ENCODE data around the gene MMP3. TPM values are rescaled to one million over a fixed set of nuclear protein-coding genes. Genes with fewer than 3 reads are reported as not detected.

The MMP3 gene
- total RNA-seq, 1 donor from 2014 or later: not detected

DNA sequence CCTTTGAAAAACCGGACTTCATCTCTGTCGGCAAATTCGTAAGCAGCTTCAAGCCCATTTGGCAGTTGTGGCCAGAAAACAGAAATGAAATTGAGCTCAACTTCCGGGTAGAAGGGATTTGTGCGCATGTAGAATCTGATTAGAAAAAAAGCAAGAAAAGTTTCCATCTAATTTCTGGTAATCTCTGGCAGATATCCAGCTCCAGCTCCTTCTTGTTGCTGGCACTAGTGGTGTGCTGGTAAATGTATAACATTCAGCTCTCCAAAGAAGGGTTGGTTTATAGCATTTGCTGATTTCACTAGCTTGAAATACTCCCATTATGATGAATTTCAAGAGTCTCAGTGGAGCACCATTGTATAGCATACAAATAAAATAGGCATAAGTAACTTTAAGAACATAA is 50.8 kb downstream of the MMP3 start:
- H3K4me3 Mint-ChIP-seq (ENCODE audit: low read depth): no peak overlapping the region
- DNase-seq (ENCODE audit: low spot score, unreplicated experiment): no peak
- TF ChIP-seq, protein P1, sequence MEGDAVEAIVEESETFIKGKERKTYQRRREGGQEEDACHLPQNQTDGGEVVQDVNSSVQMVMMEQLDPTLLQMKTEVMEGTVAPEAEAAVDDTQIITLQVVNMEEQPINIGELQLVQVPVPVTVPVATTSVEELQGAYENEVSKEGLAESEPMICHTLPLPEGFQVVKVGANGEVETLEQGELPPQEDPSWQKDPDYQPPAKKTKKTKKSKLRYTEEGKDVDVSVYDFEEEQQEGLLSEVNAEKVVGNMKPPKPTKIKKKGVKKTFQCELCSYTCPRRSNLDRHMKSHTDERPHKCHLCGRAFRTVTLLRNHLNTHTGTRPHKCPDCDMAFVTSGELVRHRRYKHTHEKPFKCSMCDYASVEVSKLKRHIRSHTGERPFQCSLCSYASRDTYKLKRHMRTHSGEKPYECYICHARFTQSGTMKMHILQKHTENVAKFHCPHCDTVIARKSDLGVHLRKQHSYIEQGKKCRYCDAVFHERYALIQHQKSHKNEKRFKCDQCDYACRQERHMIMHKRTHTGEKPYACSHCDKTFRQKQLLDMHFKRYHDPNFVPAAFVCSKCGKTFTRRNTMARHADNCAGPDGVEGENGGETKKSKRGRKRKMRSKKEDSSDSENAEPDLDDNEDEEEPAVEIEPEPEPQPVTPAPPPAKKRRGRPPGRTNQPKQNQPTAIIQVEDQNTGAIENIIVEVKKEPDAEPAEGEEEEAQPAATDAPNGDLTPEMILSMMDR (IDR thresholded peaks at IDR 0.05; ENCODE audit: unreplicated experiment): no peak
- H3K27ac Mint-ChIP-seq: no peak overlapping the region
- no peaks in the 10 kb centered on the region for H3K4me1 Mint-ChIP-seq (ENCODE audit: low read depth)
- H3K27me3 Mint-ChIP-seq: peaks cover 5% of the 10 kb centered on the region
- H3K9me3 Mint-ChIP-seq (ENCODE audit: low read depth): no peaks in the 10 kb centered on the region
- no peaks in the 10 kb centered on the region for H3K36me3 Mint-ChIP-seq (ENCODE audit: insufficient read depth)

DNA sequence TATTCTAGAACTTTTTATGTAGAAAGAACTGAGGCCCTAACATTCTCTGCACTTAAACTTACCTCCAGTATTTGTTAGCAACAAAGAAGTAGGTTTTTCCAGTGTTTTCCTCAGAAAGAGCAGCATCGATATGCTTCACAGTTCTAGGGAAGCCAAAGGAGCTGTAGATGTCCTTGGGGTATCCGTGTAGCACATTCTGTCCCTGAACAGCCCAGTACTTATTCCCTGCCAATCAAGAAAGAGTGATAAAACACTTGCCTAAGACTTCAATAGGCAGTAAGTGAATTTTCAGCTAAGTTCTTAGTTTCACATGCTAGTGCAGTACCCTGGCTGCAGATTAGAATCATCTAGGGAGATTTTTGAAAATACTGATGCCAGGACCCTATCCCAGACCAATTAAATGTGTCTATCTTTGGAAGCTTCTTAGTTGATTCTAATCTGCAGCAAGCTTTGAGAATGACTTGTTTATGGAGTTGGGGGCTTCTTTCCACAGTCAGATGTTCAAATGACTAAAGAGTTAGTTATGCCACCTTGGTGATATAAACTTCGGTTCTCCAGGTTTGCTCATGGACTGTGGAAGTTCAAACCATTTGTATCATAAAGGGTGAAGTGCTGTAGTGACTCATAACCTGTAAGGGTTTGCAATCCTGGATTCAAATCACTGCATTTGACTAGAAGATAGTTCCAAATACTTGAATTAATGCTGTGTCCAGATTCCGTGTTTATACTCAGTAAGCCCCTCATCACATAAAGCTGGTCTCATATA is 52.0 kb downstream of the MMP3 start:
- peaks cover 5% of the 10 kb centered on the region for H3K27me3 Mint-ChIP-seq
- no peaks in the 10 kb centered on the region for H3K9me3 Mint-ChIP-seq (ENCODE audit: low read depth)
- H3K4me1 Mint-ChIP-seq (ENCODE audit: low read depth): no peaks in the 10 kb centered on the region
- TF ChIP-seq, protein P1 (IDR thresholded peaks at IDR 0.05; ENCODE audit: unreplicated experiment): no peak
- no peak overlapping the region for H3K4me3 Mint-ChIP-seq (ENCODE audit: low read depth)
- no peaks in the 10 kb centered on the region for H3K36me3 Mint-ChIP-seq (ENCODE audit: insufficient read depth)
- no peak for DNase-seq (ENCODE audit: low spot score, unreplicated experiment)
- no peak overlapping the region for H3K27ac Mint-ChIP-seq

DNA sequence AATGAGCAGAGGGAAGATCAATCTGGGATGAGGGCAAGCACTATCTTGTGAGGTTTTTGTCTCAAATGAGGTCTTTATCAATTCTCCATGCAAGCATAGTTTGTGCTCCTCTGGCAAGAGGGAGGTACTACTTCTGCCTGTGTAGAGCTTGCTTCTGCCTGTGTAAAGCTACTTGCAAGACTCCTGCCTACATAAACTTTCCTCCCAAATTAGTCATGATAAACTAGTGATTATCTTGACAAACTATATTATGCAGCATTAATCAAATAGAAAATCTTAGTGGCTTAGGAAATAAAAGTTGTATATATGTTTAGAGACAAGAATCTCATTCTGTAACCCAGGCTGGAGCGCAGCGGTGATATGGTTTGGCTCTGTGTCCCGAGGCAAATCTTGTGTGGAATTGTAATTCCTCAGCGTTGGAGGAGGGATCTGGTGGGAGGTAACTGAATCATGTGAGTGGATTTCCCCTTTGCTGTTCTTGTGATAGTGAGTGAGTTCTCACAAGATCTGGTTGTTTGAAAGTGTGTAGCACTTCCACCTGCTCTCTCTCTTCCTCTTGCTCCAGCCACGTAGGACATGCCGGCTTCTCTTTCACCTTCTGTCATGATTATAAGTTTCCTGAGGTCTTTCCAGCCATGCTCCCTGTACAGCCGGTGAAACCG is 54.9 kb downstream of the MMP3 start:
- peaks cover 5% of the 10 kb centered on the region for H3K27me3 Mint-ChIP-seq
- H3K4me1 Mint-ChIP-seq (ENCODE audit: low read depth): no peaks in the 10 kb centered on the region
- TF ChIP-seq, protein P1 (IDR thresholded peaks at IDR 0.05; ENCODE audit: unreplicated experiment): no peak
- no peaks in the 10 kb centered on the region for H3K9me3 Mint-ChIP-seq (ENCODE audit: low read depth)
- H3K4me3 Mint-ChIP-seq (ENCODE audit: low read depth): no peak overlapping the region
- H3K36me3 Mint-ChIP-seq (ENCODE audit: insufficient read depth): no peaks in the 10 kb centered on the region
- H3K27ac Mint-ChIP-seq: no peak overlapping the region
- no peak for DNase-seq (ENCODE audit: low spot score, unreplicated experiment)

Other genes with a start within 250 kb of the MMP3 start
- not detected in 2 replicates for gene MMP20, start 218.3 kb downstream of the MMP3 start, total RNA-seq
- not detected in 2 replicates for gene MMP27, start 137.8 kb downstream of the MMP3 start, total RNA-seq
- gene MMP8, start 118.7 kb downstream of the MMP3 start, total RNA-seq: not detected in 2 replicates
- gene MMP10, start 63.0 kb downstream of the MMP3 start, total RNA-seq: 0.22 TPM in 1 of 2 replicates, not detected in the other
- gene MMP1, start 45.4 kb downstream of the MMP3 start, total RNA-seq: 0.24 and 1.3 TPM in 2 replicates
- not detected in 2 replicates for gene MMP12, start 31.4 kb upstream of the MMP3 start, total RNA-seq
- gene MMP13, start 112.1 kb upstream of the MMP3 start, total RNA-seq: not detected in 2 replicates
- gene DCUN1D5, start 248.6 kb upstream of the MMP3 start, total RNA-seq: 31.8 and 35.9 TPM in 2 replicates

Measured in progenitor cell of endocrine pancreas (in vitro differentiated cells).